ENCODE measurements around the gene SLC25A12.

The SLC25A12 gene

DNA sequence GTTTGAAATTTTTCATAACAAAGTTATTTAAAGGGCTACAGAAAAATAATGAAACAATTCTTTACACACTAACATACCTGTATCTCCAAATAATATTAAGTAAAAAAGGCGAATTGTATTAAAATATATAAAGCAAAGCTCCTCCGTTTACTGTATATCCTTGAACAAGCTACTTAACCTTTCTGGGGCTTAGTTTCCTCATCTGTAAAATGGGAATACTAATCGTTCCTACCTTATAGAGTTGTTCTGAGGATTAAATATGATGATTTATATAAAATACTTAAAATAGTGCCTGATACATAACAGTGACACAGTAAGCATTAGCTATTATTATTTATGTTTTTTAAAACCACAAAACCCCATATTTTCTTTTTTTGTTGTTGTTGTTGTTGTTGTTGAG is 13.3 kb downstream of the SLC25A12 start:
- TF ChIP-seq, protein P1, sequence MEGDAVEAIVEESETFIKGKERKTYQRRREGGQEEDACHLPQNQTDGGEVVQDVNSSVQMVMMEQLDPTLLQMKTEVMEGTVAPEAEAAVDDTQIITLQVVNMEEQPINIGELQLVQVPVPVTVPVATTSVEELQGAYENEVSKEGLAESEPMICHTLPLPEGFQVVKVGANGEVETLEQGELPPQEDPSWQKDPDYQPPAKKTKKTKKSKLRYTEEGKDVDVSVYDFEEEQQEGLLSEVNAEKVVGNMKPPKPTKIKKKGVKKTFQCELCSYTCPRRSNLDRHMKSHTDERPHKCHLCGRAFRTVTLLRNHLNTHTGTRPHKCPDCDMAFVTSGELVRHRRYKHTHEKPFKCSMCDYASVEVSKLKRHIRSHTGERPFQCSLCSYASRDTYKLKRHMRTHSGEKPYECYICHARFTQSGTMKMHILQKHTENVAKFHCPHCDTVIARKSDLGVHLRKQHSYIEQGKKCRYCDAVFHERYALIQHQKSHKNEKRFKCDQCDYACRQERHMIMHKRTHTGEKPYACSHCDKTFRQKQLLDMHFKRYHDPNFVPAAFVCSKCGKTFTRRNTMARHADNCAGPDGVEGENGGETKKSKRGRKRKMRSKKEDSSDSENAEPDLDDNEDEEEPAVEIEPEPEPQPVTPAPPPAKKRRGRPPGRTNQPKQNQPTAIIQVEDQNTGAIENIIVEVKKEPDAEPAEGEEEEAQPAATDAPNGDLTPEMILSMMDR (IDR thresholded peaks at IDR 0.05; ENCODE audit: low read depth, low read length), result no peak
- no peaks in the 10 kb centered on the region for H3K9me3 ChIP-seq
- no peaks in the 10 kb centered on the region for H3K27me3 ChIP-seq
- H3K4me3 ChIP-seq (ENCODE audit: low read depth, low read length), result no peak overlapping the region
- H3K4me1 ChIP-seq, result no peaks in the 10 kb centered on the region
- DNase-seq, result no peak
- H3K36me3 ChIP-seq, result no peaks in the 10 kb centered on the region

DNA sequence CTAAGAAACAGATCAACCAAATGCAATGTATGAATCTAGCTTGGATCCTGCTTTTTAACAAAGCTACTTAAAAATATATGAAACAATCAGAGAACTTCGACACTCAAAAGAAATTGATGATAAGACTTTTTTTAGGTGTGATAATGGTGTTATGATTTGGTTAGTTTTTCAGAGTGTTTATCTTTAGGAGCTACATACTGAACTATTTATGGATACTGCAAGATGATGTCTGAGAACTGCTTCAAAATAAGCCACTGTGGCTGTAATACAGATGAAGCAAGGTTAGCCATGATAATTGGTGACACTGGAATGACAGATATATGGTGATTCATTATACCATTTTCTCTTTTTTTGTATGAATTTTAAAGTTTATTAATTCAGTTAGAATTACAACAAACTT is 14.2 kb downstream of the SLC25A12 start:
- Histone ChIP-seq H3K27me3 (no peaks in the 10 kb centered on the region), H3K36me3 (no peaks in the 10 kb centered on the region), H3K4me3 (ENCODE audit: low read depth, low read length) (no peak overlapping the region), H3K4me1 (no peaks in the 10 kb centered on the region), H3K9me3 (no peaks in the 10 kb centered on the region)
- TF ChIP-seq, protein P1 (IDR thresholded peaks at IDR 0.05; ENCODE audit: low read depth, low read length), result no peak
- DNase-seq, result no peak

DNA sequence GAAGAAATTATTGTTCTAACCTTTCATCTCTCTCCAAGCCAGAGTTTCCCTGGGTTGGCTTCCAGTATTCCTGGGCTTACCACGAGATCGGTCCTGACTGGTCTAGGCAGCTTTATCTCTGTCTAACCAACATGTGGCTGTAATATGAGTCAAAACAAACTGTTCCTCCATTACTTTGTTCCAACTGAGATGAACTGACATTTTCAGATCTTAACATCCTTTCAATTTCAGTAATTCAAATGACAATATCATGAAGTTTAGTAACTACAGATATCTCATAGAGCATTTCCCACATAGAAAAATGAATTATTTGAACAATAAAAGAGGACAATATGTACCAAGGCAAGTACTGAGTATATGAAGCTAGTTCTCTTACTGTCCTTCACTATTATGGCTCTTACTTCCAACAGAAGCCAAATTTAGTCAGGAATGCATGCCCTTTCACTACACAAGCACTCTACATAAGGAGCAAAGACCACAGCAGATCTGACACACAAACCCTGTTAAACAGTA is 15.5 kb downstream of the SLC25A12 start:
- H3K36me3 ChIP-seq, result no peaks in the 10 kb centered on the region
- H3K4me3 ChIP-seq (ENCODE audit: low read depth, low read length), result no peak overlapping the region
- TF ChIP-seq, protein P1 (IDR thresholded peaks at IDR 0.05; ENCODE audit: low read depth, low read length), result no peak
- no peaks in the 10 kb centered on the region for H3K27me3 ChIP-seq
- H3K4me1 ChIP-seq, result no peaks in the 10 kb centered on the region
- DNase-seq, result no peak
- H3K9me3 ChIP-seq, result no peaks in the 10 kb centered on the region

DNA sequence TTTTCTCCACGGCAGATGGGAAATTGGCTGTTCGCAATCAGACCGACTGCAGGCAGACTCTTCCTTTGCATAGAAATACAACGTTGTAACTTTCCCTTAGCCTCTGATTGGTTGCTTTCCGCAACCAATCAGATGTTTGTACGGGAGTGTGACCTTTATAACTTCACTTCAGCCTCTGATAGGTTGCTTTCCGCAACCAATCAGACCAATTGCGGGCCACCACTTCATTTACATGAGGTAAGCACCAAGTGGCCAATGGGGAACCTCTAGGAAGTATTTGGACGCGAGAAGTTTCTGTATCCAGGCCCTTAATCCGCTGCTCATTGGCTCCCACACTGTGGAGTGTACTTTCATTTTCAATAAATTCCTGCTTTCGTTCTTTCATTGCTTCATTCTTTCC is 19.1 kb downstream of the SLC25A12 start:
- no peak for DNase-seq
- TF ChIP-seq, protein P1 (IDR thresholded peaks at IDR 0.05; ENCODE audit: low read depth, low read length), result no peak
- Histone ChIP-seq H3K36me3 (no peaks in the 10 kb centered on the region), H3K4me3 (ENCODE audit: low read depth, low read length) (no peak overlapping the region), H3K9me3 (no peaks in the 10 kb centered on the region), H3K27me3 (no peaks in the 10 kb centered on the region), H3K4me1 (no peaks in the 10 kb centered on the region)

DNA sequence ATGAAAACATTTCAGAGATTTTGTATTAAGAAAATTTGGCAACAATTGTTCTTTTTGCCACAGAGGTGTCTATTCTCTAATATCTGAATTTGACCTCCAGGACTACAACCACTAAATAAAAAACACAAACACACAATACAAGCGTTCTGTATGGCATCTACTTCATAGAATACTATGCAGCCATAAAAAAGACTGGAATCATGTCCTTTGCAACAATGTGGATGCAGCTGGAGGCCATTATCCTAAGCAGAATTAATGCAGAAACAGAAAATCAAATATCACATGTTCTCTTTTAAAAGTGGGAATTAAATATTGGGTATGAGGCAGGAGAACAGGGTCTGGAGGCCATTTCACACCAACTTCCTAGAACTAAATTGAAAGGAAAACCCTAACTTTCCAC is 19.5 kb downstream of the SLC25A12 start:
- Histone ChIP-seq H3K4me3 (ENCODE audit: low read depth, low read length) (no peak overlapping the region), H3K36me3 (no peaks in the 10 kb centered on the region), H3K27me3 (no peaks in the 10 kb centered on the region), H3K4me1 (no peaks in the 10 kb centered on the region), H3K9me3 (no peaks in the 10 kb centered on the region)
- DNase-seq, result no peak
- TF ChIP-seq, protein P1 (IDR thresholded peaks at IDR 0.05; ENCODE audit: low read depth, low read length), result no peak

DNA sequence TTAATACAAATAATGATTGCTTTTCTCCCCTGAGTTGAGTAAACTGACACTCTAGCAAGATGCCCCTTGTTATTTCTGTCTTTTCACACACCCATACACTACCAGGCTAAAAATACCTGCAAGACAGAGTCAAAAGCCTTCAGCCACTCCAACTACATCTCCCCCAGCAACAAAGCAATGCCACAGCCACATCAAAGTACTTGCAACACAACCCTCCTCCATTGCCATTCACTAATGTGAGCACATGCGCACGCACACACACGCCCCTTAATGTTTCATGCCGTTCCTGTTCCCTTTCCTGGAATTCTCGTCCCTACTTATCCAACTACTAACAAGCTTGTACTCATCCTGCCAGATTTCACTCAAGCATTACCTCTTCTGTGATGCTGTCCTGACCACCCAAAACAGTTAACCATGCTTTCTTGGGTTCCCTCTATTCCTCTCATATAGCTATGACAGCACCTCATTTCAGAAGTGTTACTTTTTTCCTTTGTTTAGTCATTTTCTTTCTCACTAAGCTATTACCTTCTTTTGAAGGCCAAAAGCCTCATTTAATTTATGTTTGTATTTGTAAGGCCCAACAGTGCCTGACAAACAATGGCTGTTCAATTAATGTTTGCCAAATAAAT is 29.6 kb downstream of the SLC25A12 start:
- H3K4me3 ChIP-seq (ENCODE audit: low read depth, low read length), result no peak overlapping the region
- H3K9me3 ChIP-seq, result no peaks in the 10 kb centered on the region
- H3K27me3 ChIP-seq, result no peaks in the 10 kb centered on the region
- DNase-seq, result no peak
- H3K36me3 ChIP-seq, result no peaks in the 10 kb centered on the region
- H3K4me1 ChIP-seq, result no peaks in the 10 kb centered on the region
- TF ChIP-seq, protein P1 (IDR thresholded peaks at IDR 0.05; ENCODE audit: low read depth, low read length), result no peak
